PC-9 (cell line): Measurements from ENCODE around the gene MSI2. TPM values are rescaled to one million over a fixed set of nuclear protein-coding genes. Genes with fewer than 3 reads are reported as not detected.

Experiments used
- BruUV-seq: library from RNA; stranded (reverse); fragments of 400-500 nt; replicated peaks from 2 replicates; lab custom pipeline; 2021; lab: Mats Ljungman, UMichigan
- CTCF ChIA-PET: fragments of 300-600 bp; sonication (Branson Sonifier 250); formaldehyde crosslinking; loops from one replicate; lab custom pipeline; 2022; ENCODE audit warnings: antibody characterized with exemption; lab: Charles Lee
- POLR2A ChIA-PET: fragments of 300-600 bp; sonication (Branson Sonifier 250); formaldehyde crosslinking; loops from one replicate; lab custom pipeline; 2022; ENCODE audit warnings: antibody characterized with exemption; ENCODE audit not compliant: unreplicated experiment; lab: Charles Lee
- DNase-seq, 2 experiments: peaks; one replicate each; pipeline versions ENCODE4 v3.0.0 to v3.0.0-alpha.2; 2015 to 2022; ENCODE audit warnings: mixed read lengths in 1 of 2
- H2AFZ ChIP-seq: fragments of 200-600 bp; sonication (generic); 2 replicates; pipeline ENCODE4 v1.8.1; 2017; ENCODE audit warnings: antibody characterized with exemption
- H3F3A ChIP-seq: fragments of 200-600 bp; sonication (generic); 2 replicates; pipeline ENCODE4 v1.8.1; 2017; ENCODE audit warnings: antibody characterized with exemption, mild to moderate bottlenecking, low read depth; ENCODE audit not compliant: insufficient read depth
- H3K27ac ChIP-seq: fragments of 200-600 bp; sonication (generic); 2 replicates; pipeline ENCODE4 v1.6.1; 2016; ENCODE audit warnings: mixed run types
- H3K27me3 ChIP-seq: fragments of 200-600 bp; sonication (generic); 2 replicates; pipeline ENCODE4 v1.6.1; 2016; ENCODE audit warnings: low read depth, mixed run types; ENCODE audit not compliant: insufficient read depth
- H3K36me3 ChIP-seq: fragments of 200-600 bp; sonication (generic); 2 replicates; pipeline ENCODE4 v1.6.1; 2016; ENCODE audit warnings: low read depth, mixed run types
- H3K4me1 ChIP-seq: fragments of 200-600 bp; sonication (generic); replicated peaks from 2 replicates; pipeline ENCODE4 v1.6.1; 2016; ENCODE audit warnings: mixed run types; ENCODE audit not compliant: insufficient read depth
- H3K4me2 ChIP-seq: fragments of 200-600 bp; sonication (generic); 2 replicates; pipeline ENCODE4 v1.6.1; 2017; ENCODE audit warnings: mixed run types
- H3K4me3 ChIP-seq: fragments of 200-600 bp; sonication (generic); 2 replicates; pipeline ENCODE4 v1.6.1; 2016; ENCODE audit warnings: mixed run types
- H3K79me2 ChIP-seq: fragments of 200-600 bp; sonication (generic); 2 replicates; pipeline ENCODE4 v1.6.1; 2017; ENCODE audit warnings: low read depth, mixed run types
- H3K9me2 ChIP-seq: fragments of 200-600 bp; sonication (generic); 2 replicates; pipeline ENCODE4 v1.8.1; 2017; ENCODE audit warnings: mild to moderate bottlenecking; ENCODE audit not compliant: insufficient read depth
- H3K9me3 ChIP-seq: fragments of 200-600 bp; sonication (generic); 2 replicates; pipeline ENCODE4 v1.8.1; 2016; ENCODE audit warnings: low read depth; ENCODE audit not compliant: insufficient read depth
- H4K20me1 ChIP-seq: fragments of 200-600 bp; sonication (generic); 2 replicates; pipeline ENCODE4 v1.8.1; 2017; ENCODE audit not compliant: insufficient read depth
- EZH2 ChIP-seq: fragments of 200-600 bp; sonication (generic); IDR thresholded peaks from 2 replicates; pipeline ENCODE4 v1.8.0; 2017; ENCODE audit warnings: antibody characterized with exemption, low read depth
- intact Hi-C: fragments of 100-400 bp; cut with micrococcal nuclease; formaldehyde crosslinking; loops from one replicate; pipeline ENCODE4 v1.10.0; 2022; ENCODE audit not compliant: unreplicated experiment
- total RNA-seq: library from RNA; stranded (reverse); gene quantifications from 2 replicates; pipeline ENCODE4 v1.2.3, GENCODE V29; 2021
- TF ChIP-seq, protein P1 (sequence below): fragments of 200-600 bp; sonication (generic); conservative IDR thresholded peaks from 2 replicates; pipeline ENCODE4 v1.6.1; 2017; ENCODE audit warnings: mixed run types, antibody characterized with exemption, mild to moderate bottlenecking, moderate library complexity

Gene MSI2
- total RNA-seq, 1 experiment from 2014 or later = 15.7 TPM

- Histone ChIP-seq H3K4me2 (no peak overlapping the region), H3K79me2 (no peaks in the 10 kb centered on the region), H4K20me1 (no peaks in the 10 kb centered on the region), H2AFZ (no peak overlapping the region), H3K27ac (no peak overlapping the region), H3K27me3 (peaks cover 14% of the 10 kb centered on the region), H3K9me3 (no peaks in the 10 kb centered on the region), H3K36me3 (no peaks in the 10 kb centered on the region), H3F3A (no peaks in the 10 kb centered on the region), H3K9me2 (no peaks in the 10 kb centered on the region), H3K4me1 (no peaks in the 10 kb centered on the region), H3K4me3 (no peak overlapping the region)
- no peak for DNase-seq
- ChIA-PET CTCF (no interaction called here), POLR2A (no interaction called here)
- intact Hi-C loops = no loop called here
- TF ChIP-seq, protein P1, sequence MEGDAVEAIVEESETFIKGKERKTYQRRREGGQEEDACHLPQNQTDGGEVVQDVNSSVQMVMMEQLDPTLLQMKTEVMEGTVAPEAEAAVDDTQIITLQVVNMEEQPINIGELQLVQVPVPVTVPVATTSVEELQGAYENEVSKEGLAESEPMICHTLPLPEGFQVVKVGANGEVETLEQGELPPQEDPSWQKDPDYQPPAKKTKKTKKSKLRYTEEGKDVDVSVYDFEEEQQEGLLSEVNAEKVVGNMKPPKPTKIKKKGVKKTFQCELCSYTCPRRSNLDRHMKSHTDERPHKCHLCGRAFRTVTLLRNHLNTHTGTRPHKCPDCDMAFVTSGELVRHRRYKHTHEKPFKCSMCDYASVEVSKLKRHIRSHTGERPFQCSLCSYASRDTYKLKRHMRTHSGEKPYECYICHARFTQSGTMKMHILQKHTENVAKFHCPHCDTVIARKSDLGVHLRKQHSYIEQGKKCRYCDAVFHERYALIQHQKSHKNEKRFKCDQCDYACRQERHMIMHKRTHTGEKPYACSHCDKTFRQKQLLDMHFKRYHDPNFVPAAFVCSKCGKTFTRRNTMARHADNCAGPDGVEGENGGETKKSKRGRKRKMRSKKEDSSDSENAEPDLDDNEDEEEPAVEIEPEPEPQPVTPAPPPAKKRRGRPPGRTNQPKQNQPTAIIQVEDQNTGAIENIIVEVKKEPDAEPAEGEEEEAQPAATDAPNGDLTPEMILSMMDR = no peak
- no peak for TF ChIP-seq EZH2
- no TSS peak for BruUV-seq
Observed at GRCh38 chr17:57645950-57646665, 389.8 kb downstream of the MSI2 start.

GRCh38 chr17:57648720-57649119 is 392.4 kb downstream of the MSI2 start:
- Histone ChIP-seq H3K27me3 (peaks cover 14% of the 10 kb centered on the region; the same call in 1 of the 2 replicates), H3K79me2 (no peaks in the 10 kb centered on the region), H3K27ac (no peak overlapping the region), H3K4me2 (no peak overlapping the region), H3K9me3 (no peaks in the 10 kb centered on the region), H4K20me1 (no peaks in the 10 kb centered on the region), H3K4me1 (no peaks in the 10 kb centered on the region), H3F3A (no peaks in the 10 kb centered on the region), H3K9me2 (no peaks in the 10 kb centered on the region), H3K36me3 (no peaks in the 10 kb centered on the region), H2AFZ (no peak overlapping the region), H3K4me3 (no peak overlapping the region)
- intact Hi-C loops = no loop called here
- no peak for DNase-seq
- POLR2A ChIA-PET = no interaction called here
- no peak for TF ChIP-seq EZH2
- TF ChIP-seq, protein P1 = no peak
- CTCF ChIA-PET = no interaction called here
- no TSS peak for BruUV-seq

- Histone ChIP-seq H3K4me3 (no peak overlapping the region), H2AFZ (no peak overlapping the region), H3K4me2 (no peak overlapping the region), H3K79me2 (no peaks in the 10 kb centered on the region), H3K36me3 (no peaks in the 10 kb centered on the region), H3K27ac (no peak overlapping the region), H3K27me3 (peaks cover 14% of the 10 kb centered on the region; the same call in 1 of the 2 replicates), H3K4me1 (no peaks in the 10 kb centered on the region), H3K9me2 (no peaks in the 10 kb centered on the region), H4K20me1 (no peaks in the 10 kb centered on the region), H3F3A (no peaks in the 10 kb centered on the region), H3K9me3 (no peaks in the 10 kb centered on the region)
- ChIA-PET POLR2A (no interaction called here), CTCF (no interaction called here)
- intact Hi-C loops = no loop called here
- BruUV-seq = no TSS peak
- TF ChIP-seq, protein P1 = no peak
- no peak for TF ChIP-seq EZH2
- no peak for DNase-seq
Observed at GRCh38 chr17:57649191-57649590, 392.9 kb downstream of the MSI2 start.
